Measurements from ENCODE around the gene FANCM.

The FANCM gene

DNA sequence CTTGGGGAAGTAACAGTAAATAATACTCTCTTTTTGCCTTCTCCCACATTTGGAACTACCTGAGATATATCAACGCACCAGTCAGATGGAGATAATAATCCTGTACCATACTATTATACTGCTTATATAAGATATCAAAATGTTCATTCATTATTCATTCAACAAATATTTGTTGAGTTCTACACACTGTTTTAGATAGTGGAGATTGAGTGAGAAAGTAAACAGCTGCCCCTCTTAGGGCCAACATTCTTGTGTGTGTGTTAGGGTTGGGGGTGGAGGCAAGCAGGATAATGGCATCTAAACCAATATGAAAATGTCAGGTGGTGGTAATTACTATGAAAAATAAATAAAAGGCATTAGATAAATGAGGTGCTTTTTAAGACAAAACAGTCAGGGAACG lies 103.3 kb downstream of the FANCM start:
- DNase-seq (ENCODE audit: extremely low read depth, low read depth) = no peak
- TF ChIP-seq, protein P1, sequence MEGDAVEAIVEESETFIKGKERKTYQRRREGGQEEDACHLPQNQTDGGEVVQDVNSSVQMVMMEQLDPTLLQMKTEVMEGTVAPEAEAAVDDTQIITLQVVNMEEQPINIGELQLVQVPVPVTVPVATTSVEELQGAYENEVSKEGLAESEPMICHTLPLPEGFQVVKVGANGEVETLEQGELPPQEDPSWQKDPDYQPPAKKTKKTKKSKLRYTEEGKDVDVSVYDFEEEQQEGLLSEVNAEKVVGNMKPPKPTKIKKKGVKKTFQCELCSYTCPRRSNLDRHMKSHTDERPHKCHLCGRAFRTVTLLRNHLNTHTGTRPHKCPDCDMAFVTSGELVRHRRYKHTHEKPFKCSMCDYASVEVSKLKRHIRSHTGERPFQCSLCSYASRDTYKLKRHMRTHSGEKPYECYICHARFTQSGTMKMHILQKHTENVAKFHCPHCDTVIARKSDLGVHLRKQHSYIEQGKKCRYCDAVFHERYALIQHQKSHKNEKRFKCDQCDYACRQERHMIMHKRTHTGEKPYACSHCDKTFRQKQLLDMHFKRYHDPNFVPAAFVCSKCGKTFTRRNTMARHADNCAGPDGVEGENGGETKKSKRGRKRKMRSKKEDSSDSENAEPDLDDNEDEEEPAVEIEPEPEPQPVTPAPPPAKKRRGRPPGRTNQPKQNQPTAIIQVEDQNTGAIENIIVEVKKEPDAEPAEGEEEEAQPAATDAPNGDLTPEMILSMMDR (IDR thresholded peaks at IDR 0.05; ENCODE audit: low read depth, low read length) = no peak

DNA sequence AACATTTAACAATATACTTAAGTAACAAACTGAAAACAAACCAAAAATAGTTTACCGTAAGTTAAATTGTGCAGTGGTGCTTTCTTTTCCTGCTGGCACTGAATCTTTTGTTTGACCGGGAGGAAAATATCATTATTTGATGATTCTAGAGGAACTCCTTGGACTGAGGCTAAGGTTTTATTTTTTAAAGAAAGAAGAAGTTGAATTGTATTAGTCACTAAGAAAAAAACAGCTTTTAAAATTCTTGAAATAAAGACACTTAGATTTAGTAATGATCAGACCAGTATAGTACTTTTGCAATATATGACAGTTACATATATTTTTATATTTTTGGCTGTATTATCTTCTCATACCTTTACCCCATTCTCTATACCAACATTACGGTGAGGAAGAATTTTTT lies 107.0 kb downstream of the FANCM start:
- no peak for DNase-seq (ENCODE audit: extremely low read depth, low read depth)
- TF ChIP-seq, protein P1 (IDR thresholded peaks at IDR 0.05; ENCODE audit: low read depth, low read length) = no peak

DNA sequence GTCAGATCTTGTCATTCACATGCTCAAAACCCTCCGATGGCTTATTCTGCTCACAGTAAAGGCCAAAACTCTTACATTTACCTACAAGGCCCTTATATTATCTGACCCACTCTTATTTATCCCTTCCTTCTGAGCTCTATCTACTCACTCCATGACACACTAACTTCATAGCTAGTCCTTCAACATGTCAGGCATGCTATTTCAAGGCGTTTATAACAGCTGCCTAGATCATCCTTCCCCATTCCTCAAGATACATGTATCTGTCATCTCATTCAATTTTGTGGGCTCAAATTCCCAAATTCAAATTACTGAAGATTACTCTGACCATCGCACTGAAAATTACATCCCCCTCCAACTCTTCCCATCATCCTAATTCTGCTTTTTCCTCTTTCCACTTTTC lies 110.4 kb downstream of the FANCM start:
- DNase-seq (ENCODE audit: extremely low read depth, low read depth) = no peak
- TF ChIP-seq, protein P1 (IDR thresholded peaks at IDR 0.05; ENCODE audit: low read depth, low read length) = no peak

DNA sequence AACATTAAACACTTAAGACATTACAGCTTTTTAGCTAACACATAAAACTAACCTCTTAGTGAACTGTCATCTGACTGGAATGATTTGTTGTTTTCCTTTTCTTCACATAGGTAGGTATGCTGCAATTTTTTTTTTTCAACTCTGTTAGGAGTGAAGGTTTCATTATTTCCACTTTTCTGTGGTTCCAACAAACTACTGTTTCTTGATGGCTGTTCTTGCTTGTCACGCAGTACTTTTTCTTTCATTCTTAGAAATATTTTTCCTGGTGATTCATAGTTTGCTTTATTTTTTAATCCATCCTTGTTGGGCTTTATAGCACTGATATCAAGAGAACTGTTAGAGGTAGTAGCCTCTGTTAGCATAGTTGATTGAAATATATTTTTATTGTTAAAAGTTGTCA lies 111.0 kb downstream of the FANCM start:
- TF ChIP-seq, protein P1 (IDR thresholded peaks at IDR 0.05; ENCODE audit: low read depth, low read length) = no peak
- no peak for DNase-seq (ENCODE audit: extremely low read depth, low read depth)

DNA sequence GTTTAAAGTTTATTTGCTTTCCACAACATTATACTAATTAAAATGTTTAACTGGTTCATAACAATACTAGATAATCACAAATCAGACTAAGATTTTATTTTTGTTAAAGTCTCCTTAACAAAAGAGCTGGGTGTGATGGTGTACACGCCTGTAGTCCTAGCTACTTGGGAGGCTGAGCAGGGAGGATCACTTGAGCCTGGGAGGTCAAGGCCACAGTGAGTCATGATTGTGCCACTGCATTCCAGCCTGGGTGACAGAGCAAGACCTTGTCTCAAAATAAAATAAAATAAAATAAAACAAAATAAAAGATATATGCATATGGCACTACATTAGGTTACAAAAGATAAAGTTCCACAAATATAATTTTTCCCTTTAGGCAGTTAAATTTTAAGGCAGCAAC lies 111.7 kb downstream of the FANCM start:
- TF ChIP-seq, protein P1 (IDR thresholded peaks at IDR 0.05; ENCODE audit: low read depth, low read length) = no peak
- DNase-seq (ENCODE audit: extremely low read depth, low read depth) = no peak

DNA sequence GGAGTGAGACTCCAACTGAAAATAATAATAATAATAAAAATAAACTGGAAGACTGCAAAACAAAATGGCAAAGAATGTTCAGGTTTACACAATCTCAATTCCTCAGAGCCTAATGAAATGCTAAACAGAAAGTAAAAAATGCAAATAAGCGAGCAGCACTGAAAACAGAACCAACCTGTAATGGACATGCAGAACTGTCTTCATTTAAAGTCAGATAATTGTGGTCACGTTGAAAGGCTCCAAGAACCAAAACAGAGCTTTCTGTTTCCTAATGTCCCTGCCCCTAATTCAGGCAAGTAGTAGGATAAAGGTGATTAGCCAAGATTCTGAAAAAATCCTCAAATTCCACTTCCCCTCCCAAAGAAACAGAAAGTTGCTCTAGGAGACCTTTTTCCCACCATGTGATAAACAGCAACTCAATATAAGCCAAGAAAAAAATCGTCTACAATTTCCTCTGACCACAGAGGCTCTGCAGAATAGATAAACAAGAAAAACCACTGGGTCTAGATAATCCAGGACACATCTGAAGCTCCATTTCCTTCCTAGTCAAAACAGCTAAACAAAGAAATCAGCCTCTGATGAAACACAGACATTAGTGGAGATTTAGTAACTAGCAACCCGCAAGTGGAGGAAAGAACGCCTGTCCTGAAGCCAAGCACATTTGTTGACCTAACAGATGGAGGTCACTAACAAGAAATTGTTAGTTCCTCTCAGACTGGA lies 114.3 kb downstream of the FANCM start:
- TF ChIP-seq, protein P1 (IDR thresholded peaks at IDR 0.05; ENCODE audit: low read depth, low read length) = no peak
- DNase-seq (ENCODE audit: extremely low read depth, low read depth) = peak; percentile 86

Data from AG09319 (cell line).